ENCODE results near the gene RPAP3.

Gene RPAP3

GRCh38 chr12:47714826-47715386 lies 9.1 kb upstream of the RPAP3 start:
- TF ChIP-seq CTCF (IDR thresholded peaks at IDR 0.05; ENCODE audit: low read depth, low read length), result no peak
- no peak overlapping the region for H3K4me3 ChIP-seq (ENCODE audit: low read depth, low read length)

- TF ChIP-seq CTCF (IDR thresholded peaks at IDR 0.05; ENCODE audit: low read depth, low read length), result no peak
Measured at GRCh38 chr12:47712171-47712570, 6.3 kb upstream of the RPAP3 start.

GRCh38 chr12:47711448-47711847 lies 5.6 kb upstream of the RPAP3 start:
- TF ChIP-seq CTCF (IDR thresholded peaks at IDR 0.05; ENCODE audit: low read depth, low read length), result no peak
- no peak overlapping the region for H3K4me3 ChIP-seq (ENCODE audit: low read depth, low read length)

More at GRCh38 chr12:47712171-47712570, 6.3 kb upstream of the RPAP3 start:
- no peak overlapping the region for H3K4me3 ChIP-seq (ENCODE audit: low read depth, low read length)

GRCh38 chr12:47710278-47710677 lies 4.4 kb upstream of the RPAP3 start:
- no peak overlapping the region for H3K4me3 ChIP-seq (ENCODE audit: low read depth, low read length)
- no peak for TF ChIP-seq CTCF (IDR thresholded peaks at IDR 0.05; ENCODE audit: low read depth, low read length)

- TF ChIP-seq CTCF (IDR thresholded peaks at IDR 0.05; ENCODE audit: low read depth, low read length), result no peak
- no peak overlapping the region for H3K4me3 ChIP-seq (ENCODE audit: low read depth, low read length)
Measured at GRCh38 chr12:47709671-47710070, 3.8 kb upstream of the RPAP3 start.

- TF ChIP-seq CTCF (IDR thresholded peaks at IDR 0.05; ENCODE audit: low read depth, low read length), result no peak
- no peak overlapping the region for H3K4me3 ChIP-seq (ENCODE audit: low read depth, low read length)
Measured at GRCh38 chr12:47709237-47709636, 3.4 kb upstream of the RPAP3 start.

GRCh38 chr12:47707905-47708543 lies 2.2 kb upstream of the RPAP3 start:
- no peak for TF ChIP-seq CTCF (IDR thresholded peaks at IDR 0.05; ENCODE audit: low read depth, low read length)
- no peak overlapping the region for H3K4me3 ChIP-seq (ENCODE audit: low read depth, low read length)

Data from WI38 (cell line).